GM19438 (cell line): ENCODE data around the gene ZNF490.
"Not testable (repeated sequence)": the region's sequence is repeated elsewhere in the genome, so short reads cannot be mapped to it uniquely, and the experiment has no call there.

ENCODE experiments used
- ATAC-seq: cut with Tn5 transposase; IDR thresholded peaks from one replicate; pipeline ENCODE4 v1.9.1; 2021; ENCODE audit warnings: low read depth; ENCODE audit not compliant: unreplicated experiment

The ZNF490 gene

DNA sequence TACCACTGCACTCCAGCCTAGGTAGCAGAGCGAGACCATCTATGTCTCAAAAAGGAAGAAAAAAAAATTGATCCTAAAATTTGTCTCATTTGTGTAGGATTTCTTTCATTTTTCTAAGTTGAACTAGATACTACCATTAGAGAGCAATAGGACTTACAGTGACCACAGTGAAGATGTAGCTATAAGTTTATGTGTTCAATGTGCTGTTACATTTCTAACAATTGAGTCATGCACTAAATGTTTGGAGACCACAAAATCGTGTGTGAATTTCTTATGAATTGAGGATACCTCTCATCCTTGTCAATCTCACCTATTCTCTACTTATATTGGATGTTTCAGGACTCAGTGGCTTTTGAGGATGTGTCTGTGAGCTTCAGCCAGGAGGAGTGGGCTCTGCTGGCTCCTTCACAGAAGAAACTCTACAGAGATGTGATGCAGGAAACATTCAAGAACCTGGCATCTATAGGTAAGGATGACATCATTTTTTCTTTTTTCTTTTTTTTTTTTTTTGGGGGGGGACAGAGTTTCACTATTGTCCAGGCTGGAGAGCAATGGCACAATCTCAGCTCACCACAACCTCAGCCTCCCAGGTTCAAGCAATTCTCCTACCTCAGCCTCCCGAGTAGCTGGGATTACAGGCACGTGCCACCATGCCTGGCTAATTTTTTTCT, 12.9 kb upstream of the ZNF490 start:
- ATAC-seq: no peak

GRCh38 chr19:12621253-12622024, 10.8 kb upstream of the ZNF490 start:
- not testable (repeated sequence) for ATAC-seq

DNA sequence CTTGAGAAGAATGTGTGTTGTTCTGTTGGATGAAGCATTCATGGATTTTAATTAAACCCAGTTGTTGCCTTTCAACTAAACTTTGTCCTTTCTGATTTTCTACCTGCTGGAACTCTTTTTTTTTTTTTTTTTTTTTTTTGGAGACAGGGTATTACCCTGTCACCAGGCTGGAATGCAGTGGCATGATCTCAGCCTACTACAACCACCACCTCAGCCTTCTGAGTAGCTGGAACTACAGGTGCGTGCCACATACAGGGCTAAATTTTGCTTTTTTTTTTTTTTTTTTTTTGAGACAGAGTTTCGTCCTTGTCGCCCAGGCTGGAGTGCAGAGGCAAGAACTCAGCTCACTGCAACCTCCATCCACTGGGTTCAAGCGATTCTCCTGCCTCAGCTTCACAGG, 7.0 kb upstream of the ZNF490 start:
- ATAC-seq: no peak

DNA sequence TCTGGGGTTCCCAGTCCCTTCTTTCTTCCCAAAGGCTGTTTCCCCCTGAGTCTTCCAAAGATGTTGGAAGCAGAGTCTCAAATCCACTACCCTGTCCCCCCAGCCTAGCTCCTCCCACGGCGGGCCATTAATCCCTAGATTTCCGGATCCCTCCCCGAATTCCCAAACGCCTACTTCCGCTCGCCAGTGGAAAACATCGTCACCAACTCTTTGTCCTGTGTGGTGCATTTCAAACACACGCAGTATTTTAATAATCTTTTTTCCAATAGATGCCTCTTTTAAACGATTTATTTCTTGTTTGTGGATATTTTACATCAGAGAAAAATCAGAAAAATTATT, 717 bp upstream of the ZNF490 start:
- ATAC-seq: no peak

DNA sequence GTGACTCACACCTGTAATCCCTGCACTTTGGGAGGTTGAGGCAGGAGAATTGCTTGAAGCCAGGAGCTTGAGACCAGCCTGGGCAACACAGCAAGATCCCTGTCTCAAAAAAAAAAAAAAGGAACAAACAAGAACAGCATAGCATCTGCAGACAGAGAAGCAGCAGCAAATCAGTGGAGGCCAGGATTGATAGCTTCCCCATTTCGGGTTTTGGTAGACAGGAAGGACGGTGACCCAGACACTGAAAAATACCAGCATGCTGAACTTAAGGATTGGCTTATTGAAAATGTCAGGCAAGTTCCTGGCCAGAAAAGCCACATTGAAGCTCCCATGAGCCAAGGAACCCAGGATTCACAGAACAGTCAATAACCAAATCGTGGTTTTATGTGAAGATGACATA, 3.0 kb downstream of the ZNF490 start:
- no peak for ATAC-seq

DNA sequence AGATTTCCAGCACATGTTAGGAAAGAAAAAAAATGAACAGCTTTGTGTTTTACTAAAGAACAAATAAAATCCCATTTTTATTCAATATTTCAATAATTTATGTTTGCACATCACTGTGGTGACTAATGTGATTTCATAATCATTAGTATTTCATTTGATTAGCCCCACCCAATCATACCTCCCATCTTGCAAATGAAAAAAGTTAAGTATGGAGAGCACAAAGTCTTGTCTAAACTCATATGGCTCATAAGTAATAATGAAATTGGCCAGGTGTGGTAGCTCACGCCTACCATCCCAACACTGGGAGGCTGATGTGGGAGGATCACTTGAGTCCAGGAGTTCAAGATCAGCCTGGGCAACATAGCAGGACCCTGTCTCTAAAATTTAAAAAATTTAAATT, 3.8 kb downstream of the ZNF490 start:
- no peak for ATAC-seq

GRCh38 chr19:12603714-12604113, 6.9 kb downstream of the ZNF490 start:
- no peak for ATAC-seq

- ATAC-seq: no peak
These were observed 13.0 kb downstream of the ZNF490 start for GRCh38 chr19:12597594-12597993.

DNA sequence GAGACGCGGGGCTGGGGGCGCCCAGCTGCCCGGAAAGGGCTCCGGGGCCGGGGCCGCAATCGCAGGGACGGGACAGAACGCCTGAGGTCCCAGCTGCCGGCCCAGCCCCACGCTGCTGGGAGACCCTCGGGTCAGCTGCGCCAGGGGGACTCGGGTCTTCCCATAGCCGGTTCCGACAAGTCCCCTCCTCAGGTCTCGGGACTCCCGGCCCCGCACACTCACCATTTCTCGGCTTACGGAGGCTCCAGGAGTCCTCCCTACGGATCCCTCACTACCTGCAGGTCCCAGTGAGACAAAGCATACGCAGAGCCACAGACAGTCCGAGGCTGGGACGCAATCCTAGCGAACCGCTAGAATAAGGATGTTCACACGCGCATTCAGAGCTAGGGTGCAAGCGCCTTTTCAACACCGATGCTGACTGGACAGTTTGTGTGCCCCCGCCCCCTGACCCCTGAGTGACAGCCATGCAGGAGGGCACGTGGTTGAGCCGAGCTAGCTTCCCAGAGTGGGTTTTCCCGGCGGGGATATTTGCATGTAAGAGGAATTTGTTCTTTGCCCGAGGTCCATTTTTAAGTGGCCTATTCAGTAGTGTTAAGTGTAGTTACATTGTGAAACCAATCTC, 13.6 kb downstream of the ZNF490 start:
- ATAC-seq: no peak

DNA sequence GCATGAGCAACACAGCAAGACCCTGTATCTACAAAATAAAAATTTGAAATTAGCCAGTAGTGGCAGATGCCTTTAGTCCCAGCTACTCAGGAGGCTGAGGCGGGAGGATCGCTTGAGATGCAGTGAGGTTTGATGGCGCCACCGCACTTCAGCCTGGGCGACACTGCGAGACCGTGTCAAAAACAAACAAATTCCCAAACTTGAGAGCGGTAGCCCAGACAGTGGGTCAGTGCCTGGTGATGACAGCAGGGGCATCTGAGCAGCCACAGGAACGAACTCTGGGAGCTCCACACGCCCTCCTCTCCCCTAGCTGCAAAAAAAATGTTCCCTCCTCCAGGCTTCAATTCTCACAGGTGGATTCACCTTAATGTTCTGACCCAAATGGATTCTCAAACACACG, 14.1 kb downstream of the ZNF490 start:
- ATAC-seq: no peak

- no peak for ATAC-seq
These were observed 29.5 kb downstream of the ZNF490 start for GRCh38 chr19:12581100-12581499.

DNA sequence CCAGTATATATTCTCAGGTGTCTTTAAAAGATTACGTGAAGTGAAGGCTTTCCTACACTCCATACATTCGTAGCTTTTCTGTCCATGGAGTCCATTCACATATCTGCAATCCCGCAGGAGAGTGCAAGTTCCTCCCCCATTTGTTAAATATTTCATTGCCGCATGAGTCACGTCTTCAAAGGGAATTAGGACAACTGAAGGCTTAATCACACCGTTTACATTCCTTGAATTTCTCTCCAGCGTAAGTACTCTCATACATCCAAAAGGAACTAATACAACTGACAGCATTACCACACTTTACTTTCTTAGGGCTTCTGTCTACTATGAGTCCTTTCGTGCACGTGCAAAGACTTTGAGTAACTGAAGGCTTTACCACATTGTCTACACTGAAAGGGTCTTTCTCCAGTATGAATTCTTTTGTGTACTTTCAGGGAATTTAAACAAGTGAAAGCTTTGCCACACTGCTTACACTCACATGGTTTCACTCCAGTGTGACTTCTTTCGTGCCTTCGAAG, 30.4 kb downstream of the ZNF490 start:
- ATAC-seq: no peak

GRCh38 chr19:12578641-12579040, 32.0 kb downstream of the ZNF490 start:
- no peak for ATAC-seq

DNA sequence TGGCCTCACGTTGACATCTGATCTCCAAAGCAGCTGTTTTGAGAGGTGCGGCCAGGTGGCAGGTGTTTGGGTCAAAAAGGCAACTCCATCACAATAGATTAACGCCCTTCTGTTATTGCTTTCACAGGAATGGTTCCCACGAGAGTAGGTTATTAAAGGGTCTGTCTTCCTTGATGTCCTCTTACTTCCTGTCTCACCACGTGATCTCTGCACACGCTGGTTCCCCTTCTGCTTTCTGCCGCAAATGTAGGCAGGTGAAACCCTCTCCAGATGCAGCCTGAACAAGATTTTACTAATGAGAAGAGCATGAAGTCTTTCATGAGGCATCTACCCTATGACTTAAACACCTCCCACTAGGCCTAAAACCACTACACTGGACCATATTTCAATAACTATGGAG, 36.6 kb downstream of the ZNF490 start:
- no peak for ATAC-seq

DNA sequence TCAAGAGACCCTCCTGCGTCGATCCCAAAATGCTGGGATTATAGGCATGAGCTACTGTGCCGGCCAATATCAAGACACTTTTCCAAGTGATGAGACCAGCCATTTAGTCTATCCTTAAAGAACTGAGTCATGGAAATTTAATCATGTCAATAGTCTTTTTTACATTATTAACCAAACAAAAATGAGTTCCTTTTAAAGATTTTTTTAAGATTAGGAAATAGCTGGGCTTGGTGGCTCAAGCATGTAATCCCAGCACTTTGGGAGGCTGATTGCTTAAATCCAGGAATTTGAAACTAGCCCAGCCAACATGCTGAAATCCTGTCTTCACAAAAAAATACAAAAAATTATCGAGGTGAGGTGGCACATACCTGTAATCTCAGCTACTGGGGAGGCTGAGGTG, 42.7 kb downstream of the ZNF490 start:
- ATAC-seq: no peak

DNA sequence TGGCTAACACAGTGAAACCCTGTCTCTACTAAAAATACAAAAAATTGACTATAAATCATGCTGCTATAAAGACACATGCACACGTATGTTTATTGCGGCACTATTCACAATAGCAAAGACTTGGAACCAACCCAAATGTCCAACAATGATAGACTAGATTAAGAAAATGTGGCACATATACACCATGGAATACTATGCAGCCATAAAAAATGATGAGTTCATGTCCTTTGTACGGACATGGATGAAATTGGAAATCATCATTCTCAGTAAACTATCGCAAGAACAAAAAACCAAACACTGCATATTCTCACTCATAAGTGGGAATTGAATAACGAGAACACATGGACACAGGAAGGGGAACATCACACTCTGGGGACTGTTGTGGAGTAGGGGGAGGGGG, 44.2 kb downstream of the ZNF490 start:
- ATAC-seq: not testable (repeated sequence)

DNA sequence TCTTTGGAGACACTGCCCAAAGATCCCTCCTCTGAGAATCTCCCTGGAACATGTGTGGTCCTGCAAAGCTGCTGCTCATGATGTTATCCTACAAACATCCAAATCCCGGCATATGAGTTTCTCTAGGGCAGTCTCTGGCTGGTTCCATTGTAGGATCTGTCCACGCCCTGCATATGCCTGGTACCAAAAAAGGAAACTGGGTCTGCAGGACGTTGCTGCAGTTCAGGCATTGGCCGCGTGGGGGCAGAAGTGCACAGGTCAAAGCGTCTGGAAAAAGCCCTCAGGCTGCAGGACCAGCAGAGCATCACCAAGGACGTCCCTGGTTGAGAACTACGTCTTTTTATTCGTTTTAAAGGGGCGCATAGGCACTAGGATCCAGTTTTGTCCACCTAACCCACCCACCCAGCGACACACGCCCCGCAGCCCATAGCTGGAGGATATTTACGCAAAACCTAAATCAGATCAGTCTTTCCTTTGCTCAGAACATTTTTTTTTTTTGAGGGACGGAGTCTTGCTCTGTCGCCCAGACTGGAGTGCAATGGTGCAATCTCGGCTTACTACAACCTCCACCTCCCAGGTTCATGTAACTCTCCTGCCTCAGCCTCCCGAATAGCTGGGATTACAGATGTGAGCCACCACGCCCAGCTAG, 46.5 kb downstream of the ZNF490 start:
- no peak for ATAC-seq

- ATAC-seq: no peak
These were observed 55.1 kb downstream of the ZNF490 start for GRCh38 chr19:12555456-12555930.

- peak; percentile 98 for ATAC-seq
These were observed 59.4 kb downstream of the ZNF490 start, which contains the start of gene ZNF564 for GRCh38 chr19:12551060-12551832. Gene ZNF564, minus strand, starts transcription at chr19:12551482. Its CDS starts 150 bp downstream, at chr19:12551332.

DNA sequence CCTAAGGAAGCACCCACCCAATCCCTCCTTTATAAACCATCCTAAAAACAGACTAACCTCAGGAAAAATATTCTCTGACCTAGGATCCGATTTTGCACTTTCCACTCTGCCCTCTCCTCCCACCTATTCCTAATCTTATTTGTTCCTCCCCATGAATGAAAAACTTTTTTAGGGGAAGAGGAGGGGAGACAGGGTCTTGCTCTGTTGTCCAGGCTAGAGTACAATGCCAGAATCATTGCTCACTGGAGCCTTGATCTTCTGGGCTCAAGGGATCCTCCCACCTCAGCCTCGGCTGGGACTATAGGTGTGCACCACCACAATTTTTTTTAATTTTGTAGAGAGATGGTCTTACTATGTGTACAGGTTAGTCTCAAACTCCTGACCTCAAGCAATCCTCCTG, 63.7 kb downstream of the ZNF490 start:
- ATAC-seq: no peak
